Measurements from ENCODE around the gene EXOSC7. TPM values are rescaled to one million over a fixed set of nuclear protein-coding genes. Genes with fewer than 3 reads are reported as not detected.

EXOSC7 gene
- total RNA-seq, 1 donor from 2014 or later: 36.7 TPM

- H3K27me3 Mint-ChIP-seq (ENCODE audit: unreplicated experiment): no peaks in the 10 kb centered on the region
Observed at GRCh38 chr3:45023675-45024074, 47.6 kb downstream of the EXOSC7 start.

GRCh38 chr3:45024542-45025255 is 48.7 kb downstream of the EXOSC7 start:
- no peaks in the 10 kb centered on the region for H3K27me3 Mint-ChIP-seq (ENCODE audit: unreplicated experiment)
- peak overlapping the region; percentile 97 for H3K27ac Mint-ChIP-seq (ENCODE audit: unreplicated experiment)
- H3K9me3 Mint-ChIP-seq (ENCODE audit: unreplicated experiment): no peaks in the 10 kb centered on the region

More at GRCh38 chr3:45023675-45024074, 47.6 kb downstream of the EXOSC7 start:
- Mint-ChIP-seq H3K27ac (ENCODE audit: unreplicated experiment) (no peak overlapping the region), H3K9me3 (ENCODE audit: unreplicated experiment) (no peaks in the 10 kb centered on the region), H3K4me3 (ENCODE audit: unreplicated experiment) (no peak overlapping the region), H3K4me1 (ENCODE audit: unreplicated experiment) (peaks cover 70% of the 10 kb centered on the region), H3K36me3 (ENCODE audit: unreplicated experiment) (no peaks in the 10 kb centered on the region)
- no peak for TF ChIP-seq CTCF (IDR thresholded peaks at IDR 0.05)
- no peak for DNase-seq (ENCODE audit: extremely low spot score, unreplicated experiment)

GRCh38 chr3:45026038-45026437 is 50.0 kb downstream of the EXOSC7 start, which contains the start of gene CLEC3B:
CLEC3B (plus strand) TSS chr3:45026303; CDS start chr3:45026363, 60 bp downstream.
- peak within 1 kb of the TSS; percentile 97 for H3K27ac Mint-ChIP-seq (ENCODE audit: unreplicated experiment)
- no peak for TF ChIP-seq CTCF (IDR thresholded peaks at IDR 0.05)
- peak within 1 kb of the TSS; percentile 76 for H3K4me3 Mint-ChIP-seq (ENCODE audit: unreplicated experiment)
- H3K4me1 Mint-ChIP-seq (ENCODE audit: unreplicated experiment): peaks cover 79% of the 10 kb centered on the region
- no peaks in the 10 kb centered on the region for H3K36me3 Mint-ChIP-seq (ENCODE audit: unreplicated experiment)
- H3K9me3 Mint-ChIP-seq (ENCODE audit: unreplicated experiment): no peaks in the 10 kb centered on the region
- H3K27me3 Mint-ChIP-seq (ENCODE audit: unreplicated experiment): no peaks in the 10 kb centered on the region
- no peak for DNase-seq (ENCODE audit: extremely low spot score, unreplicated experiment)

More at GRCh38 chr3:45024542-45025255, 48.7 kb downstream of the EXOSC7 start:
- Mint-ChIP-seq H3K4me1 (ENCODE audit: unreplicated experiment) (peaks cover 75% of the 10 kb centered on the region), H3K4me3 (ENCODE audit: unreplicated experiment) (no peak overlapping the region), H3K36me3 (ENCODE audit: unreplicated experiment) (no peaks in the 10 kb centered on the region)
- no peak for DNase-seq (ENCODE audit: extremely low spot score, unreplicated experiment)
- no peak for TF ChIP-seq CTCF (IDR thresholded peaks at IDR 0.05)

- Mint-ChIP-seq H3K27me3 (ENCODE audit: unreplicated experiment) (no peaks in the 10 kb centered on the region), H3K27ac (ENCODE audit: unreplicated experiment) (peak overlapping the region; percentile 97), H3K4me3 (ENCODE audit: unreplicated experiment) (peak overlapping the region; percentile 76), H3K36me3 (ENCODE audit: unreplicated experiment) (peaks cover 1% of the 10 kb centered on the region), H3K4me1 (ENCODE audit: unreplicated experiment) (peaks cover 70% of the 10 kb centered on the region), H3K9me3 (ENCODE audit: unreplicated experiment) (no peaks in the 10 kb centered on the region)
- TF ChIP-seq CTCF (IDR thresholded peaks at IDR 0.05): no peak
- DNase-seq (ENCODE audit: extremely low spot score, unreplicated experiment): peak; percentile 91
Observed at GRCh38 chr3:45026957-45027356, 50.9 kb downstream of the EXOSC7 start.

GRCh38 chr3:45027441-45027840 is 51.4 kb downstream of the EXOSC7 start:
- Mint-ChIP-seq H3K9me3 (ENCODE audit: unreplicated experiment) (no peaks in the 10 kb centered on the region), H3K4me3 (ENCODE audit: unreplicated experiment) (peak overlapping the region; percentile 76), H3K27ac (ENCODE audit: unreplicated experiment) (peak overlapping the region; percentile 97), H3K36me3 (ENCODE audit: unreplicated experiment) (peaks cover 6% of the 10 kb centered on the region), H3K27me3 (ENCODE audit: unreplicated experiment) (no peaks in the 10 kb centered on the region), H3K4me1 (ENCODE audit: unreplicated experiment) (peaks cover 67% of the 10 kb centered on the region)
- DNase-seq (ENCODE audit: extremely low spot score, unreplicated experiment): no peak
- TF ChIP-seq CTCF (IDR thresholded peaks at IDR 0.05): no peak
